Ascending aorta (tissue), 2 donors: ENCODE measurements around the gene DRAM2. TPM values are rescaled to one million over a fixed set of nuclear protein-coding genes. Genes with fewer than 3 reads are reported as not detected.

ENCODE experiments used
- DNase-seq, 2 donors: peaks; one replicate each; pipeline ENCODE4 v3.0.0-alpha.2; 2019; ENCODE audit warnings: low spot score in 2 of 2
- H3K27ac ChIP-seq, 2 donors: fragments of 200-600 bp; sonication (generic); one replicate each; pipeline ENCODE4 v1.5.1; 2016 to 2017; ENCODE audit warnings: mild to moderate bottlenecking in 1 of 2
- H3K27me3 ChIP-seq: fragments of 200-600 bp; sonication (generic); one replicate; pipeline ENCODE4 v1.5.1; 2017
- H3K36me3 ChIP-seq, 2 donors: fragments of 200-600 bp; sonication (generic); one replicate each; pipeline ENCODE4 v1.5.1; 2016
- H3K4me1 ChIP-seq, 2 donors: fragments of 200-600 bp; sonication (generic); one replicate each; pipeline ENCODE4 v1.5.1; 2016 to 2017; ENCODE audit warnings: mild to moderate bottlenecking in 1 of 2
- H3K4me3 ChIP-seq, 2 donors: fragments of 200-600 bp; sonication (generic); one replicate each; pipeline ENCODE4 v1.5.1; 2016 to 2017; ENCODE audit warnings: mild to moderate bottlenecking in 1 of 2
- H3K9me3 ChIP-seq, 2 donors: fragments of 200-600 bp; sonication (generic); one replicate each; pipeline ENCODE4 v1.5.1; 2016
- intact Hi-C: fragments of 100-400 bp; cut with DNase I; formaldehyde crosslinking; loops from one replicate; pipeline ENCODE4 v1.15.1; 2023
- total RNA-seq: library from RNA; depleted of rRNA; stranded (reverse); fragments of >200 nt; gene quantifications from one replicate; pipeline ENCODE4 v1.1.0, GENCODE V29; 2016
- TF ChIP-seq, protein P1 (sequence below), 3 experiments: fragments of 200-600 bp in 2 of 3; fragments of 450-650 bp in 1 of 3; sonication (generic) in 2 of 3; IDR thresholded peaks; one replicate each; pipeline ENCODE4 v1.5.1; 2016 to 2019; ENCODE audit warnings: antibody characterized with exemption in 3 of 3, mild to moderate bottlenecking in 1 of 3, moderate library complexity in 1 of 3

DRAM2 gene
- total RNA-seq, 1 donor from 2014 or later = 60.2 TPM

GRCh38 chr1:111148376-111148881 lies 8.5 kb upstream of the DRAM2 start:
- Histone ChIP-seq H3K9me3 (no peaks in the 10 kb centered on the region), H3K27me3 (no peaks in the 10 kb centered on the region), H3K4me3 (no peak overlapping the region), H3K4me1 (no peaks in the 10 kb centered on the region), H3K36me3 (peaks cover 43 to 54% of the 10 kb centered on the region in 2 donors), H3K27ac (no peak overlapping the region)
- intact Hi-C loops = loop anchor here (10.0 kb wide), 1 partner anchor 606 kb away; the partner anchor contains the start of gene DDX20
- no peak for DNase-seq
- TF ChIP-seq, protein P1, sequence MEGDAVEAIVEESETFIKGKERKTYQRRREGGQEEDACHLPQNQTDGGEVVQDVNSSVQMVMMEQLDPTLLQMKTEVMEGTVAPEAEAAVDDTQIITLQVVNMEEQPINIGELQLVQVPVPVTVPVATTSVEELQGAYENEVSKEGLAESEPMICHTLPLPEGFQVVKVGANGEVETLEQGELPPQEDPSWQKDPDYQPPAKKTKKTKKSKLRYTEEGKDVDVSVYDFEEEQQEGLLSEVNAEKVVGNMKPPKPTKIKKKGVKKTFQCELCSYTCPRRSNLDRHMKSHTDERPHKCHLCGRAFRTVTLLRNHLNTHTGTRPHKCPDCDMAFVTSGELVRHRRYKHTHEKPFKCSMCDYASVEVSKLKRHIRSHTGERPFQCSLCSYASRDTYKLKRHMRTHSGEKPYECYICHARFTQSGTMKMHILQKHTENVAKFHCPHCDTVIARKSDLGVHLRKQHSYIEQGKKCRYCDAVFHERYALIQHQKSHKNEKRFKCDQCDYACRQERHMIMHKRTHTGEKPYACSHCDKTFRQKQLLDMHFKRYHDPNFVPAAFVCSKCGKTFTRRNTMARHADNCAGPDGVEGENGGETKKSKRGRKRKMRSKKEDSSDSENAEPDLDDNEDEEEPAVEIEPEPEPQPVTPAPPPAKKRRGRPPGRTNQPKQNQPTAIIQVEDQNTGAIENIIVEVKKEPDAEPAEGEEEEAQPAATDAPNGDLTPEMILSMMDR (IDR thresholded peaks at IDR 0.05) = no peak

- TF ChIP-seq, protein P1 (IDR thresholded peaks at IDR 0.05) = no peak
- no peaks in the 10 kb centered on the region for H3K27me3 ChIP-seq
- H3K9me3 ChIP-seq = no peaks in the 10 kb centered on the region
- peaks cover 38 to 49% of the 10 kb centered on the region in 2 donors for H3K36me3 ChIP-seq
- H3K4me1 ChIP-seq = no peaks in the 10 kb centered on the region
- DNase-seq = no peak
- no peak overlapping the region for H3K27ac ChIP-seq
- no peak overlapping the region for H3K4me3 ChIP-seq
- intact Hi-C loops = loop anchor here (10.0 kb wide), 1 partner anchor 607 kb away; the partner anchor contains the start of gene DDX20
Observed at GRCh38 chr1:111147948-111148347, 8.1 kb upstream of the DRAM2 start.

GRCh38 chr1:111145963-111146768 lies 6.3 kb upstream of the DRAM2 start:
- Histone ChIP-seq H3K9me3 (no peaks in the 10 kb centered on the region), H3K36me3 (peaks cover 27 to 34% of the 10 kb centered on the region in 2 donors), H3K4me3 (no peak overlapping the region), H3K27me3 (no peaks in the 10 kb centered on the region), H3K4me1 (peaks cover 0 to 11% of the 10 kb centered on the region in 2 donors), H3K27ac (no peak overlapping the region)
- TF ChIP-seq, protein P1 (IDR thresholded peaks at IDR 0.05) = no peak
- no peak for DNase-seq
- intact Hi-C loops = loop anchor here (10.0 kb wide), 1 partner anchor 609 kb away; the partner anchor contains the start of gene DDX20

- Histone ChIP-seq H3K9me3 (no peaks in the 10 kb centered on the region), H3K27ac (no peak overlapping the region), H3K36me3 (peaks cover 22 to 28% of the 10 kb centered on the region in 2 donors), H3K4me1 (peaks cover 0 to 15% of the 10 kb centered on the region in 2 donors), H3K4me3 (no peak overlapping the region), H3K27me3 (no peaks in the 10 kb centered on the region)
- DNase-seq = no peak
- intact Hi-C loops = loop anchor here (10.0 kb wide), 1 partner anchor 609 kb away; the partner anchor contains the start of gene DDX20
- TF ChIP-seq, protein P1 (IDR thresholded peaks at IDR 0.05) = no peak
Observed at GRCh38 chr1:111145542-111145941, 5.6 kb upstream of the DRAM2 start.

GRCh38 chr1:111142356-111142975 lies 2.6 kb upstream of the DRAM2 start:
- DNase-seq = no peak
- H3K27me3 ChIP-seq = no peaks in the 10 kb centered on the region
- H3K36me3 ChIP-seq = peaks cover 0 to under 1% of the 10 kb centered on the region in 2 donors
- no peaks in the 10 kb centered on the region for H3K9me3 ChIP-seq
- TF ChIP-seq, protein P1 (IDR thresholded peaks at IDR 0.05) = no peak
- intact Hi-C loops = loop anchor here (10.0 kb wide), 1 partner anchor 612 kb away; the partner anchor contains the start of gene DDX20
- H3K4me3 ChIP-seq = no peak overlapping the region
- no peak overlapping the region for H3K27ac ChIP-seq
- peaks cover 0 to 15% of the 10 kb centered on the region in 2 donors for H3K4me1 ChIP-seq
